RCC 7860 (cell line): ENCODE data around the gene DNAH9.

Source experiments
- DNase-seq: peaks from one replicate; pipeline ENCODE4 v3.0.0-alpha.2; 2015; ENCODE audit warnings: low spot score
- FAIRE-seq: peaks from 2 replicates; lab custom pipeline; 2012; peaks lifted over from hg19 to GRCh38; lab: Jason Lieb, UNC

DNAH9 gene

DNA sequence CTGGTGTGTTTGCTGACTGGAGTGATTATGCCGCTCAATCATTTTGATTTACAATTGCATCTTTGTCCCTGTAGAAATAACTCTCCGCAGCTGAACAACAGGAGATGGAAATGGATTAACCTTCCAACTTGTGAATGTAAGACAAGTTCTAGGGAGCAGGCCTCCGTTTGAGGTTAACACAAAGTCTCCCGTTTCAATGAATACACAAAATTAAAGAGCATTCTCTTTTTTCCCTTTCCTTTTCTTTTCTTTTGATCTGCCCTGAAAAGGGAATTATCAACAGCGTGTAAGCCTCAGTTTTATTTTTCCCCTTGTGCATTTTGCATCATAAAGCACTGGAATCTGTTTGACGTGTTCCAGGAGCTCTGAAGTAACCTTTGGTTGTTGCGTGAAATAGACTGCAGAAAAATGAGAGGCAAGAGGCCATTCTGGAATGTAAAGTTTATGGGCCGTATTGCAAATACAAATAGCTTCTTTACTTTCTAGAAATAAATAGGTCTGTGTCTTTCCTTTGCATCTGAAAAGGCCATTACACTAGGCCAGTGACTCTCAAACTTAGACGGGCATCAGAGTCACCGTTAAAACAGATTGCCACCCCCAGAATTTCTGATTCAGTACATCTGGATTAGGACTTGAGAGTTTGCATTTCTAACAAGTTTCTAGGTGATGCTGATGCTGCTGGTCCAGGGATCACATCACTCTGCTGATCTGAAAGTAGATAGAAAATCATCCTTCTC, 234.3 kb downstream of the DNAH9 start:
- FAIRE-seq, result no peak

DNA sequence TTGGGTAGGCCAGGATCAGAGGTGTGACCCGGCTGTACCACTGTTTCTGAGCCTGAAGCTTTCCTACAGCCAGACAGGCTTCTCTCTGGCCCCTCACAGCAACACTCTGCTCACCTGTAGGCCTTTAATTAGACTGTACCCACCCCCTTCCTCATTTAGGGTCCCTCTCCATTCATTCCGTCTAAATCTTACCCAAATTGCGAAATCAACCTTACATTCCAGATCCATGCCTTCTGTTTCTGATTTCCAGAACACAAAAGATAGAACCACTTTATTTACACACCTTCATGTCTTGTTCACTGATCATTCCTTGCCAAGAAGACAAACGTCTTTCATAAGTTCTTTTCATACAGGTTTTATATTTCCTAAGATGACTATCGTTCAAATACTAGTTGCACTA, 238.2 kb downstream of the DNAH9 start:
- DNase-seq (no peak), FAIRE-seq (no peak)

More for the DNA sequence above, 234.3 kb downstream of the DNAH9 start:
- DNase-seq, result no peak

DNA sequence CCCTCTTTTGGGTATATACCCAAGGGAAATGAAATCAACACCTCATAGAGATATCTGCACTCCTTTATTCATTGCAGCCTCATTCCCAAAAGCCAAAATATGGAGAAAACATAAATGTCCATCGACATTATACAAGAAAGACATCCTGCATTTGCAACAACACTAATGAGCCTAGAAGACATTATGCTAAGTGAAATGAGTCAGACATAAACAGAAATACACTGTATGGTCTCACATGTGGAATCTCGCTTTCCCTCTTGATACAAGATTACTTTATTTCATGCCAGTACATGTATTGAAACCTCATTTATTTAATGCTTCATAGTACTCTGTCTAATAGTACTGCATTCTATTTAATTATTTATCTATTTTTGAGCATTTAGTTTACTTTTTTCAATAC, 241.8 kb downstream of the DNAH9 start:
- DNase-seq, result no peak
- no peak for FAIRE-seq

DNA sequence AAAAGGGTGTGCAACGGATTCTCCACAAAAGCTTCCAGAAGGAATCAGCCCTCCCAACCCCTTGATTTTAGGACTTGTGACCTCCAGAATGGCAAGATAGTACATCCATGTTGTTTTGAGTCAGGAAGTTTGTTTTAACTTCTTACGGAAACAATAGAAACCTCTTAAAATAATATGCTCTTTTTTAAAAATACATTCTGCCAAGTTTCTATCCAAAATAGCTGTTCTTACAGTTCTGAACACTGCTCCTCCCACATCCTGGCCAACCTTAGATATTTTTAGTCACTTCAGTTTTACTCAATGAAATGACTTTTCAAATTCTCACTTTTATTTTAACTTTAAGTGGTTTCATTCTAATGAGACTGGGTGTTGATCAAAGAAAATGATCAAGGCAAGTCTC, 242.6 kb downstream of the DNAH9 start:
- FAIRE-seq (no peak), DNase-seq (no peak)

DNA sequence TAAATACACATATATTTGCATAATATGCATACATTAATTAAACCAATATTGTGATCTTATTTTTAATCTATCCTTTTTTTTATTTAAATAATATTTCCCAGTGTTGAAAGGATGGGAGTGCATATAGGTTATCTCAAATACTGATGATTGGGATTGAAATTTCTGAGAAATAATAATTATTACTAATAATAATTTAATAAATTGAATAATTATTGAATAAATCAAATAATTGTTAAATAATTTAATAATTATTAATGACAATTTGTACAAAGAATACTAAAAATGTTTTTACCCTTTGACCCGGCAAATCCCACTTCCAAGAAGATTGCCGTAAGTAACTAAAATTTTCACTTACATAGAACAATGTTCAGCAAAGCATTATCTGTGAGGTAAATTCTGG, 250.1 kb downstream of the DNAH9 start:
- FAIRE-seq (no peak), DNase-seq (no peak)

DNA sequence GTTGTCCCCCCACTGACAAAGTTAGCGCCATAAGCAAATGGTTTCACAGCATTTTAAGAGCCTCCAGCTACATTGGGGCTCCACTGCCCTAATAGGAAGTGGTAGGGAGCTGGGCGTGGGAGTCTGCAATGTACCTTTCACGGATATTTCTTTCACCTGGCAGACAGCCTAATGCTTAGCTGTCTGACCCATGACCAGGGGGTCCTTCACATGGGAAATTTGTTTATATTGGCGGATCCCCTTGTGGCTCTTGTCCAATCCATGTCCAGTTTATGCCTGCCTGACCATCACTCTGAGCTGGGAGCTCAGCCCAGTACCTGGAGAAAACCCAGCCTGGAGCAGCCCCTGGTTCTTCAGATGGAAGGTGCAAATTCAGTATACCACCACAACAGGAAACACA, 254.0 kb downstream of the DNAH9 start:
- FAIRE-seq (no peak), DNase-seq (no peak)

DNA sequence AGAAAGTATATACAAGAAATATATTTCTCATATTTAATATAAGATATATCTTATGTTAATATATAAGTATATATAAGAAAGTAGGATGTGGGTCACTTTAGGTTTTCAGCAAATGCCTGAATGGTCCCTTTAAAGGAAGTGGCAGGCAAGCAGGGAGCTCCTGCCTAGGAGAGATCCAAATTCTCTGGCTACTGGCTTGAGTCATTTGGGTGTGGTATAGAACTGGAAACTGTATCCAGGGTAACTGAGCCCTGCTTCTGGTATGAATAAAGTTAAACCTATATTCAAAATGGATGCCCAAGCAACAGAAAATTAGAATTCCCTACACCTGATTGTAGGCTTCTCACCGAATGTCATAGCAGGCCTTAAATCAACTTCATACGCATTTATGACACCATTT, 254.6 kb downstream of the DNAH9 start:
- DNase-seq (no peak), FAIRE-seq (no peak)

DNA sequence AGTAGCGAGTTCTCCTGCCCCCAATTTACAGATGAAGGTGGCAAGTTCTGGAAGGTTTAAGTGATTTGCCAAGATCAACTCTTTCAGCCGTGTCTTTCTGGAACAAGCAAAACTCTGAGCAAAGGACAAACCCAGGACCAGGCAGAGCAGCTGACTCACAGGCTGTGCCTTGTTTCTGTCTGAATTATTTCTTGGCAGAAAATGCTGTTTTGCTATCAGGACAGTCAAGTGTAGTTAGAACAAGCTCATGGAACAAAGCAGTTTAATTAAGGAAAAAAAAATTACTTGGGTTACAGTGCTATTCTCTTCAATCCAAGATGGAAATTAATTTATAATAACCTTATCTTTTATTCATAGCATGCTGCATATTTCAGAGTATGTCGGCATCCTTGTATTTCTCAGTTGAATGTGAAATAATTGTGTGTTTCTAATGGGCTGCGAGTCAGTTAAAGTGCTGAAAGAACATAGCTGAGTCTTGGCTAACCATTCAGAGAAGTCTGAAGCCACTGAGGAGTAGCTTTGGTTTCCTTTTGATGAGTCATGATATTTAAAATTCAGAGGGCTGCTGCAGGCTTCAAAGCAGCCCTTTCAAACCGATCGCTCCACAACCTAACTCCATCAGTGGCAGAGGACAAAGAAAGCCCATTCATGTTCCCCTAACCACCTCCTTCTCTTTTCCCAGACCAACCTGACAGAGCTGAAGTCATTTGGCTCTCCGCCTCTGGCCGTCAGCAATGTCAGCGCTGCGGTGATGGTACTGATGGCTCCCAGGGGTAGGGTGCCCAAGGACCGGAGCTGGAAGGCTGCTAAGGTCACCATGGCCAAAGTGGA, 255.3 kb downstream of the DNAH9 start:
- no peak for FAIRE-seq
- DNase-seq, result no peak

DNA sequence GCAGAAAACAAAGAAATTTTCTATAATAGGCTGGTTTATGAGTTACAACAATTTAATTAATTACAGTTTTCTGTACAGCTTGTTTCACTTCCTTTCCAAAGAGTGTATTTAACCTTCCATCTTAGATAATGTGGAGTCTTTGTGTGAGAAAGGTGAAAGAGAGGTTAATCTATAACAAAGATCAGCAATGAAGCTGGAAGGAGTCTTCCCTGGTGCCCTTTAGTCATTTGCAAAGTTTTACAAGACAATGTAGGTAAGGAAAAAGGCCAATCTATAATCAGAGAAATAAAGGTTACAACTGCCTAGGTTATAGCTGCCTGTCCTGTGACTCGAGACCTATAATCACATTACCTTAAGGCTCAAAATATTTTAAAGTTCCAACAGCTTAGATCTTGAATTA, 257.0 kb downstream of the DNAH9 start:
- FAIRE-seq, result no peak
- DNase-seq, result no peak

DNA sequence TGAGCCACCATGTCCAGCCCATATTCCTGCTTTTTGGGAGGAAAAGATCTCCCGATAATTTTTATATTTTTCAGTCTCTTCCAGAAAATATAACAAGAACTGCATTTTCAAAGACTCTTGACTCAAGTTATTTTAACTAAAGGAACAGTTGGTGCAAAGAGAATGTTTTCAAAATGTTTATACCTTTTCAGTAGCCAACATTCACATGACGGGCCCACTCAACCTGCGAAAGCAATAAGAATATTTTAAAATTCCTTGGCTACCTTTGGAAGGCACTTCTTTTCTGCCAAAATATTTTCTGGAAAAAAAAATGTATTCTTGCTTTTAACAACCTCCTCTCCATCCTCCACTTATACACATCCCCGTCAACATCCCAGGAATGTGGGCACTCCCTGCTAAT, 258.7 kb downstream of the DNAH9 start:
- no peak for DNase-seq
- no peak for FAIRE-seq

DNA sequence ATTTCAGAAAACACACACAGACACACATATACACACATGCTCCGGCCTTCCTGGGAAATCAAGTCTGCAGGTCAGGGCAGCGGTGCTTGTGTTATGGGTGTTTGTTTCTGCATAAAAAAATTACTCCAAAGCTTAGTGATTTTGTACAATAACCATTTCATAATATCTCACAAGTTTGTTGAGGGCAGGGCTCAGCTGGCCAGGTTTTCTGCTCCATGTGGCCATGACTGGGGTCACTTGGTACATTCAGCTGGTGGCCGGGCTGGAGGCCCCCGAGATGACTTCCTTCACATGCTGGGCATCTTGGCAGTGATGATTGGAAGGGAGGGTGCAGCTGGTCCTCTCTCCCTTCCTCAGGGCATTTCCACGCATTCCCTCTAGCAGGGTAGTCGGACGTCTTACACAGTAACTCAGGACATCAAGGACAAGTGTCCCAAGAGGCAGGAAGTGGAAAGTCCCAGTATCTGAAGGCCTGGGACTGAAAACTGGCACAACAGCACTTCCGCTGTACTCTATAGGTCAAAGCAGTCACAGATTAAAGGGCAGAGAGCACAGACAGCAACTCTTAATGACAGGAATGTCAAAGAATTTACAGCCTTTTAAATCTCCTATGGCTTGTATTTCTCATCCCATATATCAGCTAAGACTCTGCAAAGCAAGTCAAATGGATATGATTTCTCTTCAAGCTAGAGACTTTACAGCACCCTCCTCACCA, 271.6 kb downstream of the DNAH9 start:
- DNase-seq, result no peak
- FAIRE-seq, result no peak

DNA sequence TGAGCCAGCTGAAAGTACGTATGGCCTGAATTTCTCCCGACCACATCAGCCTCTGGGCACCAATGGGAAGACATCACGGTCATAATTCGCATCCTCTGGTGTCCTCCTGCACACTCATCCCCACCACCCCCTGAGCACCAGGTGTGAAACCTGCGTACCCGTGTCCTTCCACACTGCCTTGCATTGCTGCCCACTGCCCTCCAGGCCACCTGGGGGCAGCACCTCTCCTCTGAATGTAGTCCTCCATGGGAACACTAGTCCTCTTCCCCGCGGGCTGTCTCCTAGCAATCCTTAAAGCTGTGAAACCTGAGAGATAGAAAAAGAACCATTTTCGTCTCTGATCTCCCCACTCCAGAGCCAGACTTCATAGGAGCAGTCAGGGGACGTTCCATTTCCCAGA, 273.5 kb downstream of the DNAH9 start:
- FAIRE-seq (no peak), DNase-seq (no peak)

DNA sequence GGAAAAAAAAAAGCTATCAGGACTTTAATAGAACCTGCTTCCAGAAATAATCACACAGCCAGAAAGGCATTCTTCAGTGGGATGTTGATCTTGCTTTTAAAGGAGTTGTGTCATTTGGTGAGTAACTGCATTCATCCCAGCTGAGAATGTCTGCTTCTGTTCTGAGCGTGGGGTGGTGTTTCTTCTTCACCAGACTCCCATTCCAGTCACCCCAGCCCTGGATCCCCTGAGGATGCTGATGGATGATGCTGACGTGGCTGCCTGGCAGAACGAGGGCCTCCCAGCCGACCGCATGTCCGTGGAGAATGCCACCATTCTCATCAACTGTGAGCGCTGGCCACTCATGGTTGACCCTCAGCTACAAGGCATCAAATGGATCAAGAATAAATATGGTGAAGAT, 276.5 kb downstream of the DNAH9 start:
- DNase-seq, result no peak
- no peak for FAIRE-seq

DNA sequence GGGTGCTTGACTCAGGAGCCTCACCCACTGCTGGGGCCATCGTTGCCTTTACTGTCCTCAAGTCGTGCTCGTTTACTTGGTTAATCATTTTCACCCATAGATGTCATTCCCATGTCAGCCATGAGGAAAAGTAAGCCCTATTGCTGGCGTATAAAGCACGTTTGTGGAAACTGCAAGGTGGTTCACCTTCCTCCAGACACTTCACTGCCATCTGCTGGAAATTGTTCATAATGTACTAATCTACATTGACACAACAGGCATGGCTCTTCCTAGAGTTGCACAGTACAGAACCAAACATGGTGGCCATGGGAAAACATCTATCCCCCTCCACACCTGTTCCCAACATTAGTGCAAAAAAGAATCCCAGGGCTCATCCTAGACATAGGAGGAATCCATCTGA, 282.4 kb downstream of the DNAH9 start:
- no peak for FAIRE-seq
- no peak for DNase-seq

DNA sequence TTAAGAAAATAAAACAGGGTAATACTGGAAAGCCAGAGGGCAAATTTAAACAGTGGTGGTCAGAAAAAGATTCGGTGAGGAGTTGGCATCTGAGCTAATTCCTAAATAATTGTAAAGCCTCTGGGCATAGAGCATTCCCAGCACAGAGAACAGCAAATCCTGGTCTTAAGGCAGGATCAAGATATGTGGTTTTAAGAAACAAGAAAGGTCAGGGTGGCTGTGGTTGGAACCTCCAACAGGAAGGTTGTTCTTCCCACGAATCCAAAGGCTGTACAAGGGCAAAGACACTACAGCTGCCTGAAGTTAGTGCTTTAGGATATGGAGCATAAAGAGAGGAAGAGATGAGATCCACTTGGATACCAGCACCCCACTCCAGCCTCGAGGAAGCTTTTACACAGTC, 284.4 kb downstream of the DNAH9 start:
- FAIRE-seq (no peak), DNase-seq (no peak)

DNA sequence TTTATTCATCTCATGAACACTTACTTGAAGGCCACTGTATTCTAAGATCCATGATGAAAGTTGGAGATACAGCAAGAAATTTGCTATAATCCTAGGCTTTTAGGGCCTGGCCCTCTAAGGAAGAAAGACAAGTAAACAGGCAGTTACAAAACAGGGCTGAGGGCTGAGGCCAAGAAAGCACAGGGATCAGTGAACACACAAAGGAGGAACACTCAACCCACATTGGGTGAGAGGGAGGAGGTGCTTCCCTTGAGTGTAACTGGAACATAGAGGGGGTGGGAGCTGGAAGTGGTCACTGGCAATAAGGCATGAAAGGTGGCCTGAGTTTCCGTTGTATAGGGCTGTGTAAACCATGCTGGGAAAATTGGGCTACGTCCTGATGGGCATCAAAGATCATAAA, 286.8 kb downstream of the DNAH9 start:
- FAIRE-seq (no peak), DNase-seq (no peak)

DNA sequence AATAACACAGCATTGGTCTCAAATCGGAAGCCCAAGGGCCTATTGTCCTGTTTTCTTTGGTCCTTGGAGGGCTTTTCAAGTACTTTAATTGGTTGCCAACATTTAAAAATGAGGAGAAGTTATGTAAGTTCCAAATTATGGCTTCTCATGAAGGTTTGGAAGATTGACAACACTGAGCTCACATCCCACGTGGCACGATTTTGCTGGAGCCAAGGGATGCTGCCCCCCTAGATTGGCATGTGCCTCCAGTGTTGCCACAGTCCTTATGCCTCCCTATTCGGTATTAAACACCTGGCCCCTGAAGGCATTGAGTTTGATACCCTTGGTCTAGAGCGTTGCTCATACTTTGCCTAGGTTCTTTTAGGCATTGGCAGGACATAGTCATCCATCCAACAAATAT, 291.0 kb downstream of the DNAH9 start:
- DNase-seq (no peak), FAIRE-seq (no peak)

DNA sequence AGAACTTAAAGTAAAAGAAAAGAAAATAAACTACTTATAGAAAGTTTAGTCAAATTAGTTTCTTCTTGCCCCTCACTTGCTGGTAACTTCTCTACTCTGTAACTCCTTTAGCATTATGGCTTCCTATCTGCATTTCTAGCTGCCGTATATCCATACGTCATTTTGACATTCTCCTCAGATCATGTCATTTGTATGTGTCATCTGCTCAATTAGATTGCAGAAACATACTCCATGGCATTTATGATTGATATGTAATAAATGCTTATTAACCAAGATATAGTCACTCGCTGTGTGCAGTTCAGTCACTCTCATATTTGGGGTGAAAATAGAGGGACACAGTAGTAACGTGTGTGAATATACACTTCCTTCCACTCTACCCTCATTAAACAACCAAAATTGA, 295.6 kb downstream of the DNAH9 start:
- DNase-seq, result no peak
- FAIRE-seq, result no peak

DNA sequence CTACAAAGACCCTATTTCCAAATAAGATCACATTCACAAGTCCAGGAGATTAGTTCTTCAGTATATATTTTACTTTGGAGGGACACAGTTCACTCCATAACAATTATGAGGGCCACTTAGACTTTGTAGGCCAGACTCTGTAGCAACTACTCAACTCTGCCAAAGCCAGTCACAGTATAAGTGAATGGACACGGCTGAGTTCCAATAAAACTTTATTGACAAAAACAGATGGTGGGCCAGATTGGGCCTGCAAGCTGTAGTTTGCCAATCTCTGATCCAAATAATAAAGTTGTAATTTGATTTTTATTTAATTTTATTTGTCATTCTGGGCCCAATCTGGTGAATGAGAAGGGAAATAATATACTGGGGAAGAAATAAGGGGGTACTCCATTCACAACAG, 297.9 kb downstream of the DNAH9 start:
- FAIRE-seq (no peak), DNase-seq (no peak)

DNA sequence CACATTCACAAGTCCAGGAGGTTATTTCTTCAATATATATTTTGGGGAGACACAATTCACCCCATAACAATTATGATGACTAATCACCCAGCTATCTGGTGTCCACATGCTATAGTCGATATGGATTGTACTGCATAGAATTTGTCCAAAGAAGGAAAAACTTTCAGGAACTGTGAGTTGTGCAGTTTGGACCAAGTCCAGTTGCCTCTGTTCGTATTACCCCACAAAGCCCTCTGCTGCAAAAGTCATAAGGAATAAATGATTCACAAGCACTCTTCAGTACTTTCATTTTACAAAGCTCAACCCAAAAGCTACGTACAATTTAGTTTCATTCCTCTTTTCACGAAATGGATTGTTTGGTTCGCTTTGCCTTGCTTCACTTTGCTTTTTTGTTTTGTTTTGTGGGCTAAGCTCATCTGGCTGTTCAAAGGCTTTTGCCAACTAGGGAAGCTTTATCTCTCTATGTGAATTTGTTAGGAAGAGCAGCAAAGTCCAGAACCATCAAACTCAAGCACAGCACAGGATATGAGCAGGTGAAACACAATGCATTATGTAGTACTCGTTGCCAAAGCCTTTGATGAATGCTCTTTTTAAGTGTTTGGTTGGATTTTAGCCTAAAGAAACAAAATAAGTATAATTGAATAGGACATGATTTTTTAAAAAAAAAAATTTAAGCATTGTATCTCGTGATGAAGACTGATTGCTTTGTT, 300.4 kb downstream of the DNAH9 start:
- no peak for DNase-seq
- no peak for FAIRE-seq

DNA sequence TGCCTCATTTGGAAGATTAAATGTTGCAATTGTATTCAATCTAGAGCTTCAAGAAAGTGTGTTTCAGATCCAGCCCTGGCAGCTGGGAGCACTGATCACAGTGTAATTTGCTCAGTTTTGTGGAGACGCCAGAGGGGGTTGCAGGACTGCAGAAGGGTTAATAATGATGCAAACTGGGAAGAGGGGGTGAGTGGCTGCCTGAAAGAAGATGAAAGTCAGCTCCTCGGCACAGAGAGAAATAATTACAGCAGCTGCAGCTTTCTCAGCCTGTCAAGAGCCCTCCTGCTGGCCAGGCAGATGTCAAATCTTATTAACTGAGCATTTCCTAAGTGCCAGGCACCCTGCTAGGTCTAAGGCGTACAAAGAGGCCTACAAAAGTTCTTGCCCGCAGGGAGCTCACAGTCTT, 301.3 kb downstream of the DNAH9 start:
- DNase-seq, result no peak
- FAIRE-seq, result no peak
